Trophoblast cell (in vitro differentiated cells and primary cell): Measurements from ENCODE around the gene GALNT13.

Experiments used
- DNase-seq, 2 donors: peaks; one replicate each; pipeline ENCODE4 v3.0.0-alpha.2; 2016
- H2AFZ ChIP-seq: 2 replicates; pipeline ENCODE4 v1.6.1; 2013; ENCODE audit warnings: low read length, moderate library complexity, mild to moderate bottlenecking; ENCODE audit not compliant: insufficient read depth, poor library complexity
- H2AK5ac ChIP-seq: 2 replicates; pipeline ENCODE4 v1.6.1; 2013; ENCODE audit warnings: mild to moderate bottlenecking, low read length
- H2BK120ac ChIP-seq: 2 replicates; pipeline ENCODE4 v1.6.1; 2013; ENCODE audit warnings: low read length, mild to moderate bottlenecking, moderate library complexity; ENCODE audit not compliant: insufficient read depth, poor library complexity
- H2BK12ac ChIP-seq: 2 replicates; pipeline ENCODE4 v1.6.1; 2013; ENCODE audit warnings: mild to moderate bottlenecking, low read length, moderate library complexity
- H2BK5ac ChIP-seq: 2 replicates; pipeline ENCODE4 v1.6.1; 2013; ENCODE audit warnings: low read length, low read depth, moderate library complexity, mild to moderate bottlenecking; ENCODE audit not compliant: poor library complexity
- H3K14ac ChIP-seq: 2 replicates; pipeline ENCODE4 v1.6.1; 2013; ENCODE audit warnings: mild to moderate bottlenecking, low read length
- H3K18ac ChIP-seq: 2 replicates; pipeline ENCODE4 v1.6.1; 2013; ENCODE audit warnings: mild to moderate bottlenecking, low read length
- H3K23ac ChIP-seq: 2 replicates; pipeline ENCODE4 v1.6.1; 2013; ENCODE audit warnings: low read length
- H3K27ac ChIP-seq: 2 replicates; pipeline ENCODE4 v1.5.1; 2013; ENCODE audit warnings: low read depth, mild to moderate bottlenecking, inconsistent platforms, low read length, moderate library complexity
- H3K27me3 ChIP-seq: 2 replicates; pipeline ENCODE4 v1.6.1; 2013; ENCODE audit warnings: inconsistent platforms, mild to moderate bottlenecking, low read length, moderate library complexity; ENCODE audit not compliant: insufficient read depth
- H3K36me3 ChIP-seq, 2 experiments: 1 replicate in 1 of 2; 2 replicates in 1 of 2; pipeline ENCODE4 v1.6.1; 2013; ENCODE audit warnings: low read length in 2 of 2, mild to moderate bottlenecking in 2 of 2, moderate library complexity in 1 of 2; ENCODE audit not compliant: insufficient read depth in 2 of 2, control insufficient read depth in 1 of 2
- H3K4ac ChIP-seq: 2 replicates; pipeline ENCODE4 v1.6.1; 2013; ENCODE audit warnings: low read depth, mild to moderate bottlenecking, low read length, moderate library complexity
- H3K4me1 ChIP-seq, 2 experiments: 1 replicate in 1 of 2; 2 replicates in 1 of 2; pipeline ENCODE4 v1.6.1; 2013; ENCODE audit warnings: low read length in 2 of 2, mild to moderate bottlenecking in 2 of 2, moderate library complexity in 1 of 2; ENCODE audit not compliant: insufficient read depth in 2 of 2, control insufficient read depth in 1 of 2
- H3K4me2 ChIP-seq: 2 replicates; pipeline ENCODE4 v1.6.1; 2013; ENCODE audit warnings: inconsistent platforms, mild to moderate bottlenecking, low read length, moderate library complexity
- H3K4me3 ChIP-seq: 2 replicates; pipeline ENCODE4 v1.5.1; 2013; ENCODE audit warnings: mild to moderate bottlenecking, low read depth, low read length, inconsistent platforms
- H3K79me1 ChIP-seq: one replicate; pipeline ENCODE4 v1.6.1; 2013; ENCODE audit warnings: low read length
- H3K79me2 ChIP-seq: 2 replicates; pipeline ENCODE4 v1.6.1; 2013; ENCODE audit warnings: low read length, mild to moderate bottlenecking; ENCODE audit not compliant: control insufficient read depth, insufficient read depth, poor library complexity
- H3K9ac ChIP-seq: 2 replicates; pipeline ENCODE4 v1.6.1; 2013; ENCODE audit warnings: mild to moderate bottlenecking, low read length
- H3K9me3 ChIP-seq: 2 replicates; pipeline ENCODE4 v1.6.1; 2013; ENCODE audit warnings: low read depth, mild to moderate bottlenecking, control low read depth, inconsistent platforms, low read length; ENCODE audit not compliant: insufficient read depth
- H4K12ac ChIP-seq: 2 replicates; pipeline ENCODE4 v1.6.1; 2013; ENCODE audit warnings: low read depth, mild to moderate bottlenecking, low read length, moderate library complexity
- H4K8ac ChIP-seq: 2 replicates; pipeline ENCODE4 v1.6.1; 2013; ENCODE audit warnings: low read depth, mild to moderate bottlenecking, low read length, moderate library complexity
- H4K91ac ChIP-seq: one replicate; pipeline ENCODE4 v1.6.1; 2013; ENCODE audit warnings: low read depth, mild to moderate bottlenecking, low read length, moderate library complexity
- WGBS: extraction: QIAGEN DNeasy Blood & Tissue Kit; methylation state at CpG from one replicate; pipeline ENCODE4 v1.1.7; 2013; ENCODE audit warnings: missing lambda C conversion rate; ENCODE audit not compliant: insufficient read length, insufficient coverage; ENCODE audit errors: extremely low coverage; 5-methylcytosine and 5-hydroxymethylcytosine counted together

Gene GALNT13

DNA sequence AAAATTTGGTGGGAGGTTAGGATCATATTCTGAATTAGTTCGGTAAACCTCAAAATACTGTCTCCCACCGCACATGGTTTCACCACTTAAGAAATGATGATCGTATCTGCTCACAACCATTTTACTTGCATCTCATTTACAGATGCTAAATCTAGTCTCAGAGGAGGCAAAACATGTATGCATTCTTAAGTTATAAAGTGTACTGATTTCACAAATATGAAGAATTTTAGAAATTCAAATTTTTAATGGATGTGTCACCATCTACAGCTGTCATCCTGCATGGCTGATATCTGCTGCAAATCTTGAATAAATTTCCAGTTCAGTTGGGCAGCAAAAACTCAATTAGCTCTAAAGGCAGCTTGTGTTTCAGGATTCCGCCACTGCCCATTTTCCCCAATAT lies 583.4 kb downstream of the GALNT13 start:
- no peaks in the 10 kb centered on the region for H3K79me1 ChIP-seq
- H2BK12ac ChIP-seq = no peak overlapping the region
- H3K4me2 ChIP-seq = no peak overlapping the region
- no peak overlapping the region for H3K9ac ChIP-seq
- no peak overlapping the region for H3K27ac ChIP-seq
- H3K9me3 ChIP-seq = no peaks in the 10 kb centered on the region
- no peak overlapping the region for H4K12ac ChIP-seq
- H3K23ac ChIP-seq = no peak overlapping the region
- no peak overlapping the region for H3K4ac ChIP-seq
- H3K79me2 ChIP-seq = no peaks in the 10 kb centered on the region
- H3K36me3 ChIP-seq = no peaks in the 10 kb centered on the region
- H2AFZ ChIP-seq = no peak overlapping the region
- no peak overlapping the region for H3K18ac ChIP-seq
- no peak overlapping the region for H4K8ac ChIP-seq
- no peak overlapping the region for H2BK5ac ChIP-seq
- H3K27me3 ChIP-seq = no peaks in the 10 kb centered on the region
- peak in 1 of 2 donors; percentile 65 for DNase-seq
- H2AK5ac ChIP-seq = no peak overlapping the region
- H4K91ac ChIP-seq = no peak overlapping the region
- no peak overlapping the region for H3K14ac ChIP-seq
- no peak overlapping the region for H2BK120ac ChIP-seq
- no CpG with 5 or more reads among the region's 4 CpGs for WGBS
- H3K4me3 ChIP-seq = no peak overlapping the region
- H3K4me1 ChIP-seq = no peaks in the 10 kb centered on the region

DNA sequence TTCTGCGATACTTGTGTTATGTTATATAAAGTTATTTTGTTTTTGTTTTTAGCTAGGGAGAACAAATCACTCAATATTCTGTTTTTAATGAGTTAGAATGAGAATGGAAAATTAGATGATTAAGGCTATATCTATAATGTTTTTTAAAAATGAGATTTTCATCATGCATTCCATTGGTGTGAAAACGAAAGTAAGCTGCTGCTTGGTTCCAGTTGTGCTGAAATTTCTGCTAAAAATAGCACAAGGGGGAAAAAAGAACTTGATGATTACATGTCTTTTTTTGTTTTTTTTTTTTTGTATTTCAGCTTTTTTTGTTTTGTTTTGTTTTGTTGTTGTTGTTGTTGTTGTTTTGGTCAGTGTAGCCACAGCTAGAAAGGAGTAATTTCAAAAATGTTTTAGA lies 584.1 kb downstream of the GALNT13 start:
- peak in 1 of 2 donors; percentile 14 for DNase-seq
- H3K79me2 ChIP-seq = no peaks in the 10 kb centered on the region
- H2BK120ac ChIP-seq = no peak overlapping the region

DNA sequence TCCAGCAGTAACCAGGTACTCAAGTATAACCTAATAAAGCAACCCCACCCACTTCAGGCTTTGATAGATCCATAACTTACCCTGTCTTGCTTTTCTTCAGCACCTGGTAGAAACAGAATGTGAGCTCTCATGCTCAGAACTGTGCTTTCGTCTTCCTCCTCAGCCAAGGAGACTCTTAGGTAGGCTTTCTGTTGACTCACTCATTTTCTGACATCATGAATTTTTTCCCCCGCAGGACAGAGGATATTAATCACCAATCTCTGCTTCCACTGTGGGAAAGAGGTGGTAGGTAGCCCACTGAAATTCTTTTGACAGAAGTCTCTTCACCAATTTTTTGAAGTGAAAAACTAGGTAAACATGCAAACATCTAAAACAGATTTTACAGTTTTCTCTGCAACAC lies 585.6 kb downstream of the GALNT13 start:
- H4K12ac ChIP-seq = no peak overlapping the region
- H3K27ac ChIP-seq = no peak overlapping the region
- H3K79me2 ChIP-seq = no peaks in the 10 kb centered on the region
- no peak overlapping the region for H2BK5ac ChIP-seq
- H3K4me3 ChIP-seq = no peak overlapping the region
- no peak overlapping the region for H3K9ac ChIP-seq
- H3K4ac ChIP-seq = no peak overlapping the region
- no peaks in the 10 kb centered on the region for H3K27me3 ChIP-seq
- H3K23ac ChIP-seq = no peak overlapping the region
- no peaks in the 10 kb centered on the region for H3K4me1 ChIP-seq
- no peak overlapping the region for H4K91ac ChIP-seq
- no peak overlapping the region for H2BK12ac ChIP-seq
- no peak for DNase-seq
- no peaks in the 10 kb centered on the region for H3K36me3 ChIP-seq
- H2AK5ac ChIP-seq = no peak overlapping the region
- no peak overlapping the region for H3K14ac ChIP-seq
- no peak overlapping the region for H2AFZ ChIP-seq
- no peak overlapping the region for H2BK120ac ChIP-seq
- H4K8ac ChIP-seq = no peak overlapping the region
- H3K18ac ChIP-seq = no peak overlapping the region
- no peaks in the 10 kb centered on the region for H3K9me3 ChIP-seq
- no peaks in the 10 kb centered on the region for H3K79me1 ChIP-seq
- H3K4me2 ChIP-seq = no peak overlapping the region
- no CpG with 5 or more reads among the region's 2 CpGs for whole genome bisulfite sequencing

More for the DNA sequence above, 584.1 kb downstream of the GALNT13 start:
- no peaks in the 10 kb centered on the region for H3K79me1 ChIP-seq
- H3K4me2 ChIP-seq = no peak overlapping the region
- no peak overlapping the region for H3K4ac ChIP-seq
- no peaks in the 10 kb centered on the region for H3K36me3 ChIP-seq
- no peak overlapping the region for H4K91ac ChIP-seq
- H4K12ac ChIP-seq = no peak overlapping the region
- no peaks in the 10 kb centered on the region for H3K27me3 ChIP-seq
- no peaks in the 10 kb centered on the region for H3K9me3 ChIP-seq
- no peak overlapping the region for H3K4me3 ChIP-seq
- H2AK5ac ChIP-seq = no peak overlapping the region
- WGBS = no CpG with 5 or more reads among the region's 2 CpGs
- no peak overlapping the region for H2BK5ac ChIP-seq
- no peak overlapping the region for H2AFZ ChIP-seq
- no peak overlapping the region for H3K27ac ChIP-seq
- no peak overlapping the region for H2BK12ac ChIP-seq
- H3K4me1 ChIP-seq = no peaks in the 10 kb centered on the region
- no peak overlapping the region for H3K14ac ChIP-seq
- H3K23ac ChIP-seq = no peak overlapping the region
- H3K18ac ChIP-seq = no peak overlapping the region
- H4K8ac ChIP-seq = no peak overlapping the region
- no peak overlapping the region for H3K9ac ChIP-seq

GRCh38 chr2:154459286-154459685 lies 587.6 kb downstream of the GALNT13 start:
- H3K14ac ChIP-seq = no peak overlapping the region
- H3K79me1 ChIP-seq = no peaks in the 10 kb centered on the region
- H3K27me3 ChIP-seq = no peaks in the 10 kb centered on the region
- no peak overlapping the region for H2BK120ac ChIP-seq
- H3K4ac ChIP-seq = no peak overlapping the region
- no peaks in the 10 kb centered on the region for H3K9me3 ChIP-seq
- no peak overlapping the region for H2BK5ac ChIP-seq
- no peak overlapping the region for H3K9ac ChIP-seq
- no peak overlapping the region for H4K12ac ChIP-seq
- H3K18ac ChIP-seq = no peak overlapping the region
- H3K4me2 ChIP-seq = no peak overlapping the region
- H4K8ac ChIP-seq = no peak overlapping the region
- H2BK12ac ChIP-seq = no peak overlapping the region
- no peaks in the 10 kb centered on the region for H3K79me2 ChIP-seq
- no peak overlapping the region for H2AFZ ChIP-seq
- H3K23ac ChIP-seq = no peak overlapping the region
- no peaks in the 10 kb centered on the region for H3K4me1 ChIP-seq
- DNase-seq = no peak
- no peak overlapping the region for H3K4me3 ChIP-seq
- H4K91ac ChIP-seq = no peak overlapping the region
- no peak overlapping the region for H2AK5ac ChIP-seq
- no peaks in the 10 kb centered on the region for H3K36me3 ChIP-seq
- H3K27ac ChIP-seq = no peak overlapping the region
